Erythroblast (primary cell): Measurements from ENCODE around the gene LEPROT.

Experiments used
- GATA1 ChIP-seq: IDR thresholded peaks from 2 replicates; pipeline ENCODE4 v1.6.1; 2011; ENCODE audit warnings: low read depth, mild to moderate bottlenecking, control low read depth, low read length, moderate library complexity
- POLR2A ChIP-seq: IDR thresholded peaks from 2 replicates; pipeline ENCODE4 v1.6.1; 2011; ENCODE audit warnings: mild to moderate bottlenecking, low read length

GRCh38 chr1:65393347-65393746, 27.1 kb upstream of the LEPROT start:
- TF ChIP-seq POLR2A (no peak), GATA1 (no peak)
